A673 (cell line): Measurements from ENCODE around the gene ST6GALNAC3. TPM values are rescaled to one million over a fixed set of nuclear protein-coding genes. Genes with fewer than 3 reads are reported as not detected.

ENCODE experiments used
- BruUV-seq: library from RNA; stranded (reverse); fragments of 400-500 nt; replicated peaks from 2 replicates; lab custom pipeline; 2021; lab: Mats Ljungman, UMichigan
- CTCF ChIA-PET: fragments of 300-600 bp; sonication (Branson Sonifier 250); formaldehyde crosslinking; loops from one replicate; lab custom pipeline; 2022; ENCODE audit warnings: antibody characterized with exemption; lab: Charles Lee
- POLR2A ChIA-PET: fragments of 300-600 bp; sonication (Branson Sonifier 250); formaldehyde crosslinking; loops from one replicate; lab custom pipeline; 2022; ENCODE audit warnings: antibody characterized with exemption; ENCODE audit not compliant: low non-redundant PET; lab: Charles Lee
- DNase-seq: peaks from one replicate; pipeline ENCODE4 v3.0.0-alpha.2; 2015; ENCODE audit warnings: low spot score
- H3K27ac ChIP-seq: fragments of 200-600 bp; sonication (generic); 2 replicates; pipeline ENCODE4 v1.5.1; 2016; ENCODE audit warnings: mixed run types, low read depth, mild to moderate bottlenecking, mixed read lengths, antibody characterized with exemption, low read length; ENCODE audit not compliant: poor library complexity, severe bottlenecking
- H3K27me3 ChIP-seq: fragments of 200-600 bp; sonication (generic); replicated peaks from 2 replicates; pipeline ENCODE4 v1.6.1; 2017; ENCODE audit warnings: mixed run types, low read depth, mild to moderate bottlenecking, mixed read lengths, antibody characterized with exemption, low read length; ENCODE audit not compliant: insufficient read depth, poor library complexity
- H3K36me3 ChIP-seq: fragments of 200-600 bp; sonication (generic); 2 replicates; pipeline ENCODE4 v1.6.1; 2016; ENCODE audit warnings: mixed run types, mild to moderate bottlenecking, mixed read lengths, antibody characterized with exemption, low read length; ENCODE audit not compliant: insufficient read depth, poor library complexity, severe bottlenecking
- H3K4me1 ChIP-seq: fragments of 200-600 bp; sonication (generic); 2 replicates; pipeline ENCODE4 v1.6.1; 2017; ENCODE audit warnings: mixed run types, mild to moderate bottlenecking, mixed read lengths, antibody characterized with exemption, low read length; ENCODE audit not compliant: insufficient read depth, poor library complexity, severe bottlenecking
- H3K4me3 ChIP-seq: fragments of 200-600 bp; sonication (generic); 2 replicates; pipeline ENCODE4 v1.5.1; 2016; ENCODE audit warnings: low read depth, mixed run types, mild to moderate bottlenecking, mixed read lengths, low read length; ENCODE audit not compliant: poor library complexity, severe bottlenecking
- H3K9me3 ChIP-seq: fragments of 200-600 bp; sonication (generic); 2 replicates; pipeline ENCODE4 v1.6.1; 2016; ENCODE audit warnings: mixed run types, low read depth, mild to moderate bottlenecking, mixed read lengths, antibody characterized with exemption, low read length; ENCODE audit not compliant: poor library complexity, severe bottlenecking
- EZH2 ChIP-seq: fragments of 200-600 bp; sonication (generic); IDR thresholded peaks from 2 replicates; pipeline ENCODE4 v1.6.1; 2017; ENCODE audit warnings: borderline replicate concordance, low read depth, mild to moderate bottlenecking, mixed read lengths, antibody characterized with exemption, low read length; ENCODE audit not compliant: poor library complexity, severe bottlenecking
- intact Hi-C: fragments of 100-400 bp; cut with micrococcal nuclease; formaldehyde crosslinking; loops from one replicate; pipeline ENCODE4 v1.10.0; 2022; ENCODE audit not compliant: unreplicated experiment
- total RNA-seq: library from RNA; stranded (reverse); gene quantifications from 2 replicates; pipeline ENCODE4 v1.2.3, GENCODE V29; 2021
- TF ChIP-seq, protein P1 (sequence below): fragments of 300-800, 200-600 bp; sonication (generic); conservative IDR thresholded peaks from 2 replicates; pipeline ENCODE4 v1.5.1; 2017; ENCODE audit warnings: low read depth, mild to moderate bottlenecking, antibody characterized with exemption, low read length, moderate library complexity, mixed read lengths

ST6GALNAC3 gene
- total RNA-seq, 1 experiment from 2014 or later = 1.2 TPM

DNA sequence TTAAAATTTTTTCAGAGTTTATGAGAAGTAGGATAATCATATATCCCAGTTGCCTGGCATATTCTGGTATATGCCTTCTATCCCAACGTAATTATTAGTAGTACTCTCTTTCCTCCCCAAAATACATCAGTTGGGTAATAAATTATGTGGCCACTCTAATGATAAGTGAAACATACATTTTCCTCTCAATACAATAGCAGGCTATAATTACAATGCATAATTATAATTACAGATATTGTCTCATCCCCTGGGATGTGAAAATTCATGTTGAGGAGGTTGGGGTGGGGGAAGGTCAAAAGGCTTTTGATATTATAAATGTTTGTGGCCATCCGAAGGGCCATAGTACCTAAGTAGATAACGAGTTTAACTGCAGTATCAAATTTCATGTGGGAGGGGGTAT, 277.1 kb downstream of the ST6GALNAC3 start:
- no peaks in the 10 kb centered on the region for H3K4me1 ChIP-seq
- peaks cover 15% of the 10 kb centered on the region for H3K27me3 ChIP-seq
- no peak overlapping the region for H3K27ac ChIP-seq
- H3K4me3 ChIP-seq = no peak overlapping the region
- no TSS peak for BruUV-seq
- intact Hi-C loops = no loop called here
- no peak for TF ChIP-seq EZH2
- TF ChIP-seq, protein P1, sequence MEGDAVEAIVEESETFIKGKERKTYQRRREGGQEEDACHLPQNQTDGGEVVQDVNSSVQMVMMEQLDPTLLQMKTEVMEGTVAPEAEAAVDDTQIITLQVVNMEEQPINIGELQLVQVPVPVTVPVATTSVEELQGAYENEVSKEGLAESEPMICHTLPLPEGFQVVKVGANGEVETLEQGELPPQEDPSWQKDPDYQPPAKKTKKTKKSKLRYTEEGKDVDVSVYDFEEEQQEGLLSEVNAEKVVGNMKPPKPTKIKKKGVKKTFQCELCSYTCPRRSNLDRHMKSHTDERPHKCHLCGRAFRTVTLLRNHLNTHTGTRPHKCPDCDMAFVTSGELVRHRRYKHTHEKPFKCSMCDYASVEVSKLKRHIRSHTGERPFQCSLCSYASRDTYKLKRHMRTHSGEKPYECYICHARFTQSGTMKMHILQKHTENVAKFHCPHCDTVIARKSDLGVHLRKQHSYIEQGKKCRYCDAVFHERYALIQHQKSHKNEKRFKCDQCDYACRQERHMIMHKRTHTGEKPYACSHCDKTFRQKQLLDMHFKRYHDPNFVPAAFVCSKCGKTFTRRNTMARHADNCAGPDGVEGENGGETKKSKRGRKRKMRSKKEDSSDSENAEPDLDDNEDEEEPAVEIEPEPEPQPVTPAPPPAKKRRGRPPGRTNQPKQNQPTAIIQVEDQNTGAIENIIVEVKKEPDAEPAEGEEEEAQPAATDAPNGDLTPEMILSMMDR = no peak
- H3K9me3 ChIP-seq = no peaks in the 10 kb centered on the region
- ChIA-PET POLR2A (no interaction called here), CTCF (no interaction called here)
- DNase-seq = no peak
- no peaks in the 10 kb centered on the region for H3K36me3 ChIP-seq

DNA sequence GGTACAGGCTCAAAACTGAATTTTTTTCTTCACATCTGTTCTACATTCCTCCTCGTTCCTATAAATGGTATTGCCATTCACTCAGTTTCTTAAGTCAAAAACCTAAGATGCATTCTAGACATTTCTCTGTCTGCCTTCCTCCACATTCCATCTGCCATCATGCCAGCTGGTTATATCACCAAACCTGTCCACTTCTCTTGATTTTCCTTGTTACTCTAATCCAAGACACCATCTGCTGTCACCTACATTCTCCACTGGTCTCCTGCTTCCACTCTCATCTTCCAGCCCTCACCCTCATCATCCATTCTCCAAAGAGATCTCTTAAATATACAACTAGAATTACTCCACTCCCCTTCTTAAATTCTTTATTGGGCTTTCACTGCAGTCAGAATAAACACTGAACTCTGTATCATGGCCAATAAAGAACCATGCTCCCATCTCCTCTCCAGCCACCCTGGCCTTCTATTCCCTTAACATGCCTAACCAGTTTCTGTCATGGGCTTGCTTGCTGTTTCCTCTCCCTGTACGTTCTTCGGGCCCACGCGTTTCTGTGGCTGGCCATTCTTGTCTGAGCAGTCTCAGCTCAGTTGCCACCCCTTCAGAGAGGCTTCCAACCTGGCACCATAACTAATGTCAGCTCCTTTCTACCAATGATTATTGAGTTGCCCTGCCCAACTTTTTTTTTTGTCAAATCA, 278.3 kb downstream of the ST6GALNAC3 start:
- H3K36me3 ChIP-seq = no peaks in the 10 kb centered on the region
- intact Hi-C loops = no loop called here
- no peak for DNase-seq
- POLR2A ChIA-PET = no interaction called here
- no peaks in the 10 kb centered on the region for H3K9me3 ChIP-seq
- no peak overlapping the region for H3K4me3 ChIP-seq
- no peak for TF ChIP-seq EZH2
- TF ChIP-seq, protein P1 = no peak
- H3K27ac ChIP-seq = no peak overlapping the region
- no TSS peak for BruUV-seq
- CTCF ChIA-PET = no interaction called here
- peaks cover 13% of the 10 kb centered on the region for H3K27me3 ChIP-seq
- H3K4me1 ChIP-seq = no peaks in the 10 kb centered on the region

DNA sequence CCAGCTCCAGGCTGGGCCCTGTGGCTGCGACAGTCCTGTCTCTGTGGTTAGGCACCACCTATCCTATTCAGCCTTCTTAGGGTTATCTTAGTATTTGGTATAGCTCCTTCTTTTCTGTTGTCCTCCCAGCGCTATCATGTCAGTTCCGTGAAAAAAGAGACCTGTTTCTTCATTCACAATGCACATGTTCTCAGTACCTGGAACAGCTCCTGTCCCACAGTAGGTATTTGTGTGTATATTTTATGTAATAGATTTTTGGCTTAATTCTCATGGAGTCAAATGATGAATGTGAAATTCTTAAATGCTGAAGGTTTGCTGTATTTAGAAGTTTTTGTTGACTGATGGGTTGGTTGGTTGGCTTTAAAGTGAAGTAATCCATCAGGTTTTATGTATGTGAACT, 279.7 kb downstream of the ST6GALNAC3 start:
- no peak for TF ChIP-seq EZH2
- TF ChIP-seq, protein P1 = no peak
- no peak overlapping the region for H3K4me3 ChIP-seq
- intact Hi-C loops = no loop called here
- H3K27me3 ChIP-seq = peaks cover 11% of the 10 kb centered on the region
- H3K9me3 ChIP-seq = no peaks in the 10 kb centered on the region
- no TSS peak for BruUV-seq
- H3K36me3 ChIP-seq = no peaks in the 10 kb centered on the region
- DNase-seq = no peak
- ChIA-PET CTCF (no interaction called here), POLR2A (no interaction called here)
- H3K4me1 ChIP-seq = no peaks in the 10 kb centered on the region
- H3K27ac ChIP-seq = no peak overlapping the region
